GM23338 (cell line): Measurements from ENCODE around the gene C13orf46. TPM values are rescaled to one million over a fixed set of nuclear protein-coding genes. Genes with fewer than 3 reads are reported as not detected.

Experiments used
- ATAC-seq: fragments of 200-7000 bp; cut with Tn5 transposase; 3 replicates; pipeline ENCODE4 v1.9.1; 2020
- DNase-seq: peaks from one replicate; pipeline ENCODE4 v3.0.0-alpha.2; 2015; ENCODE audit warnings: low spot score
- H2AFZ ChIP-seq: fragments of 200-600 bp; sonication (generic); 2 replicates; pipeline ENCODE4 v1.8.0; 2016; ENCODE audit warnings: antibody characterized with exemption, mild to moderate bottlenecking, moderate library complexity
- H3F3A ChIP-seq: fragments of 200-600 bp; sonication (generic); replicated peaks from 2 replicates; pipeline ENCODE4 v1.8.0; 2017; ENCODE audit warnings: antibody characterized with exemption, mixed run types, low read depth
- H3K27ac ChIP-seq: fragments of 200-600 bp; sonication (generic); 2 replicates; pipeline ENCODE4 v1.6.1; 2016; ENCODE audit warnings: low read depth
- H3K27me3 ChIP-seq: fragments of 200-600 bp; sonication (generic); 2 replicates; pipeline ENCODE4 v1.8.0; 2016; ENCODE audit warnings: mild to moderate bottlenecking, mixed run types, moderate library complexity; ENCODE audit not compliant: insufficient read depth
- H3K36me3 ChIP-seq: fragments of 200-600 bp; sonication (generic); 2 replicates; pipeline ENCODE4 v1.8.0; 2016; ENCODE audit warnings: mild to moderate bottlenecking; ENCODE audit not compliant: insufficient read depth
- H3K4me1 ChIP-seq: fragments of 200-600 bp; sonication (generic); 2 replicates; pipeline ENCODE4 v1.8.0; 2016; ENCODE audit warnings: mild to moderate bottlenecking, moderate library complexity; ENCODE audit not compliant: insufficient read depth
- H3K4me2 ChIP-seq: fragments of 200-600 bp; sonication (generic); 2 replicates; pipeline ENCODE4 v1.7.1; 2017; ENCODE audit warnings: mixed run types
- H3K4me3 ChIP-seq: fragments of 200-600 bp; sonication (generic); 2 replicates; pipeline ENCODE4 v1.6.1; 2016; ENCODE audit warnings: mixed run types
- H3K79me2 ChIP-seq: fragments of 200-600 bp; sonication (generic); replicated peaks from 2 replicates; pipeline ENCODE4 v1.8.0; 2017; ENCODE audit warnings: mild to moderate bottlenecking; ENCODE audit not compliant: insufficient read depth
- H3K9me2 ChIP-seq: fragments of 200-600 bp; sonication (generic); 2 replicates; pipeline ENCODE4 v1.8.0; 2017; ENCODE audit not compliant: insufficient read depth
- H4K20me1 ChIP-seq: fragments of 200-600 bp; sonication (generic); replicated peaks from 2 replicates; pipeline ENCODE4 v1.8.0; 2017; ENCODE audit warnings: mild to moderate bottlenecking; ENCODE audit not compliant: insufficient read depth
- H3K27ac Mint-ChIP-seq: 2 replicates; pipeline ENCODE4 v1.8.0; 2020; ENCODE audit warnings: inconsistent platforms, mild to moderate bottlenecking, moderate library complexity, mixed read lengths
- H3K27me3 Mint-ChIP-seq: 3 replicates; pipeline ENCODE4 v1.8.0; 2022; ENCODE audit warnings: low read depth, mild to moderate bottlenecking, moderate library complexity, mixed read lengths, inconsistent platforms; ENCODE audit not compliant: insufficient read depth, poor library complexity
- H3K36me3 Mint-ChIP-seq: 3 replicates; pipeline ENCODE4 v1.8.0; 2021; ENCODE audit warnings: low read depth, mild to moderate bottlenecking, inconsistent platforms, moderate library complexity, mixed read lengths
- H3K4me1 Mint-ChIP-seq: 3 replicates; pipeline ENCODE4 v1.8.0; 2020; ENCODE audit warnings: mild to moderate bottlenecking, inconsistent platforms, mixed read lengths
- H3K4me3 Mint-ChIP-seq: 3 replicates; pipeline ENCODE4 v1.8.0; 2021; ENCODE audit warnings: moderate library complexity, mild to moderate bottlenecking, inconsistent platforms, mixed read lengths
- H3K9me3 Mint-ChIP-seq: 3 replicates; pipeline ENCODE4 v1.8.0; 2020; ENCODE audit warnings: moderate library complexity, mild to moderate bottlenecking, inconsistent platforms, mixed read lengths
- POLR2AphosphoS5 ChIP-seq: IDR thresholded peaks from 2 replicates; pipeline ENCODE4 v1.6.1; 2016; ENCODE audit warnings: antibody characterized with exemption, low read depth
- STAT1 ChIP-seq: IDR thresholded peaks from one replicate; pipeline ENCODE4 v1.6.1; 2016; ENCODE audit warnings: antibody characterized with exemption; ENCODE audit not compliant: unreplicated experiment
- polyA plus RNA-seq: library from polyadenylated mRNA; unstranded; fragments of >200 nt; fragmentation: Nextera tagmentation; extraction: Ambion mirVana; gene quantifications from 2 replicates; pipeline ENCODE4 v1.2.1, GENCODE V29; 2016
- total RNA-seq: library from RNA; depleted of rRNA; stranded (reverse); fragments of >200 nt; shearing (Covaris generic); gene quantifications from 2 replicates; pipeline ENCODE4 v1.2.3, GENCODE V29; 2014
- TF ChIP-seq, protein P1 (sequence below): fragments of 250-450 bp; sonication (Bioruptor Pico); IDR thresholded peaks from 2 replicates; pipeline ENCODE4 v1.5.0; 2020; ENCODE audit warnings: mild to moderate bottlenecking, moderate library complexity
- TF ChIP-seq, protein P2 (sequence below): IDR thresholded peaks from one replicate; pipeline ENCODE4 v1.6.1; 2018; ENCODE audit warnings: antibody characterized with exemption; ENCODE audit not compliant: unreplicated experiment

The C13orf46 gene
- total and polyA plus RNA-seq, 2 experiments from 2014 or later: 0.44 to 1.5 TPM

DNA sequence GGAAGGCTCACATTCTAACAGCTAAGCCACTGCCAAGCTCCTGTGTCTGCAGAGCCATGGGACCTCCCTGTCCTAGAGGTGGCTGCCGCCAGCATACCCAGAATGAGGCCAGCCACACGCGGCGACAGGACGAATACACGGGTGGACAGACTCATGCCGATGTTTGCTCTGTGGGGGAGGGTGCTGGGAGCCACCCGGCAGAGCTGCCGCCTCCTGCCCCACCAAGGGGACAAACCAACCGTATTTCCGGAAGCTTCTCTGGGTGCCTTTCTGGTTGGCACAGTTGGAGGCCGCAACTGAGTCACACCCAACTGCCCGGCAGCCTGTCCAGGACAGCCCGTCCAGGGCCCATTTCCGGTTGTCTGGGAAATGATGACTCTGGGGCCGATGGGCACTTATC is 20.3 kb downstream of the C13orf46 start (continued):
- TF ChIP-seq, protein P1, sequence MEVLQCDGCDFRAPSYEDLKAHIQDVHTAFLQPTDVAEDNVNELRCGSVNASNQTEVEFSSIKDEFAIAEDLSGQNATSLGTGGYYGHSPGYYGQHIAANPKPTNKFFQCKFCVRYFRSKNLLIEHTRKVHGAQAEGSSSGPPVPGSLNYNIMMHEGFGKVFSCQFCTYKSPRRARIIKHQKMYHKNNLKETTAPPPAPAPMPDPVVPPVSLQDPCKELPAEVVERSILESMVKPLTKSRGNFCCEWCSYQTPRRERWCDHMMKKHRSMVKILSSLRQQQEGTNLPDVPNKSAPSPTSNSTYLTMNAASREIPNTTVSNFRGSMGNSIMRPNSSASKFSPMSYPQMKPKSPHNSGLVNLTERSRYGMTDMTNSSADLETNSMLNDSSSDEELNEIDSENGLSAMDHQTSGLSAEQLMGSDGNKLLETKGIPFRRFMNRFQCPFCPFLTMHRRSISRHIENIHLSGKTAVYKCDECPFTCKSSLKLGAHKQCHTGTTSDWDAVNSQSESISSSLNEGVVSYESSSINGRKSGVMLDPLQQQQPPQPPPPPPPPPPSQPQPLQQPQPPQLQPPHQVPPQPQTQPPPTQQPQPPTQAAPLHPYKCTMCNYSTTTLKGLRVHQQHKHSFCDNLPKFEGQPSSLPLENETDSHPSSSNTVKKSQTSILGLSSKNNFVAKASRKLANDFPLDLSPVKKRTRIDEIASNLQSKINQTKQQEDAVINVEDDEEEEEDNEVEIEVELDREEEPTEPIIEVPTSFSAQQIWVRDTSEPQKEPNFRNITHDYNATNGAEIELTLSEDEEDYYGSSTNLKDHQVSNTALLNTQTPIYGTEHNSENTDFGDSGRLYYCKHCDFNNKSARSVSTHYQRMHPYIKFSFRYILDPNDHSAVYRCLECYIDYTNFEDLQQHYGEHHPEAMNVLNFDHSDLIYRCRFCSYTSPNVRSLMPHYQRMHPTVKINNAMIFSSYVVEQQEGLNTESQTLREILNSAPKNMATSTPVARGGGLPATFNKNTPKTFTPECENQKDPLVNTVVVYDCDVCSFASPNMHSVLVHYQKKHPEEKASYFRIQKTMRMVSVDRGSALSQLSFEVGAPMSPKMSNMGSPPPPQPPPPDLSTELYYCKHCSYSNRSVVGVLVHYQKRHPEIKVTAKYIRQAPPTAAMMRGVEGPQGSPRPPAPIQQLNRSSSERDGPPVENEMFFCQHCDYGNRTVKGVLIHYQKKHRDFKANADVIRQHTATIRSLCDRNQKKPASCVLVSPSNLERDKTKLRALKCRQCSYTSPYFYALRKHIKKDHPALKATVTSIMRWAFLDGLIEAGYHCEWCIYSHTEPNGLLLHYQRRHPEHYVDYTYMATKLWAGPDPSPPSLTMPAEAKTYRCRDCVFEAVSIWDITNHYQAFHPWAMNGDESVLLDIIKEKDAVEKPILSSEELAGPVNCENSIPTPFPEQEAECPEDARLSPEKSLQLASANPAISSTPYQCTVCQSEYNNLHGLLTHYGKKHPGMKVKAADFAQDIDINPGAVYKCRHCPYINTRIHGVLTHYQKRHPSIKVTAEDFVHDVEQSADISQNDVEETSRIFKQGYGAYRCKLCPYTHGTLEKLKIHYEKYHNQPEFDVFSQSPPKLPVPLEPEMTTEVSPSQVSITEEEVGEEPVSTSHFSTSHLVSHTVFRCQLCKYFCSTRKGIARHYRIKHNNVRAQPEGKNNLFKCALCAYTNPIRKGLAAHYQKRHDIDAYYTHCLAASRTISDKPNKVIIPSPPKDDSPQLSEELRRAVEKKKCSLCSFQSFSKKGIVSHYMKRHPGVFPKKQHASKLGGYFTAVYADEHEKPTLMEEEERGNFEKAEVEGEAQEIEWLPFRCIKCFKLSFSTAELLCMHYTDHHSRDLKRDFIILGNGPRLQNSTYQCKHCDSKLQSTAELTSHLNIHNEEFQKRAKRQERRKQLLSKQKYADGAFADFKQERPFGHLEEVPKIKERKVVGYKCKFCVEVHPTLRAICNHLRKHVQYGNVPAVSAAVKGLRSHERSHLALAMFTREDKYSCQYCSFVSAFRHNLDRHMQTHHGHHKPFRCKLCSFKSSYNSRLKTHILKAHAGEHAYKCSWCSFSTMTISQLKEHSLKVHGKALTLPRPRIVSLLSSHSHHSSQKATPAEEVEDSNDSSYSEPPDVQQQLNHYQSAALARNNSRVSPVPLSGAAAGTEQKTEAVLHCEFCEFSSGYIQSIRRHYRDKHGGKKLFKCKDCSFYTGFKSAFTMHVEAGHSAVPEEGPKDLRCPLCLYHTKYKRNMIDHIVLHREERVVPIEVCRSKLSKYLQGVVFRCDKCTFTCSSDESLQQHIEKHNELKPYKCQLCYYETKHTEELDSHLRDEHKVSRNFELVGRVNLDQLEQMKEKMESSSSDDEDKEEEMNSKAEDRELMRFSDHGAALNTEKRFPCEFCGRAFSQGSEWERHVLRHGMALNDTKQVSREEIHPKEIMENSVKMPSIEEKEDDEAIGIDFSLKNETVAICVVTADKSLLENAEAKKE (CRISPR knock-in tag): no peak
- no peak for TF ChIP-seq STAT1
- TF ChIP-seq, protein P2, sequence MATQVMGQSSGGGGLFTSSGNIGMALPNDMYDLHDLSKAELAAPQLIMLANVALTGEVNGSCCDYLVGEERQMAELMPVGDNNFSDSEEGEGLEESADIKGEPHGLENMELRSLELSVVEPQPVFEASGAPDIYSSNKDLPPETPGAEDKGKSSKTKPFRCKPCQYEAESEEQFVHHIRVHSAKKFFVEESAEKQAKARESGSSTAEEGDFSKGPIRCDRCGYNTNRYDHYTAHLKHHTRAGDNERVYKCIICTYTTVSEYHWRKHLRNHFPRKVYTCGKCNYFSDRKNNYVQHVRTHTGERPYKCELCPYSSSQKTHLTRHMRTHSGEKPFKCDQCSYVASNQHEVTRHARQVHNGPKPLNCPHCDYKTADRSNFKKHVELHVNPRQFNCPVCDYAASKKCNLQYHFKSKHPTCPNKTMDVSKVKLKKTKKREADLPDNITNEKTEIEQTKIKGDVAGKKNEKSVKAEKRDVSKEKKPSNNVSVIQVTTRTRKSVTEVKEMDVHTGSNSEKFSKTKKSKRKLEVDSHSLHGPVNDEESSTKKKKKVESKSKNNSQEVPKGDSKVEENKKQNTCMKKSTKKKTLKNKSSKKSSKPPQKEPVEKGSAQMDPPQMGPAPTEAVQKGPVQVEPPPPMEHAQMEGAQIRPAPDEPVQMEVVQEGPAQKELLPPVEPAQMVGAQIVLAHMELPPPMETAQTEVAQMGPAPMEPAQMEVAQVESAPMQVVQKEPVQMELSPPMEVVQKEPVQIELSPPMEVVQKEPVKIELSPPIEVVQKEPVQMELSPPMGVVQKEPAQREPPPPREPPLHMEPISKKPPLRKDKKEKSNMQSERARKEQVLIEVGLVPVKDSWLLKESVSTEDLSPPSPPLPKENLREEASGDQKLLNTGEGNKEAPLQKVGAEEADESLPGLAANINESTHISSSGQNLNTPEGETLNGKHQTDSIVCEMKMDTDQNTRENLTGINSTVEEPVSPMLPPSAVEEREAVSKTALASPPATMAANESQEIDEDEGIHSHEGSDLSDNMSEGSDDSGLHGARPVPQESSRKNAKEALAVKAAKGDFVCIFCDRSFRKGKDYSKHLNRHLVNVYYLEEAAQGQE: no peak

DNA sequence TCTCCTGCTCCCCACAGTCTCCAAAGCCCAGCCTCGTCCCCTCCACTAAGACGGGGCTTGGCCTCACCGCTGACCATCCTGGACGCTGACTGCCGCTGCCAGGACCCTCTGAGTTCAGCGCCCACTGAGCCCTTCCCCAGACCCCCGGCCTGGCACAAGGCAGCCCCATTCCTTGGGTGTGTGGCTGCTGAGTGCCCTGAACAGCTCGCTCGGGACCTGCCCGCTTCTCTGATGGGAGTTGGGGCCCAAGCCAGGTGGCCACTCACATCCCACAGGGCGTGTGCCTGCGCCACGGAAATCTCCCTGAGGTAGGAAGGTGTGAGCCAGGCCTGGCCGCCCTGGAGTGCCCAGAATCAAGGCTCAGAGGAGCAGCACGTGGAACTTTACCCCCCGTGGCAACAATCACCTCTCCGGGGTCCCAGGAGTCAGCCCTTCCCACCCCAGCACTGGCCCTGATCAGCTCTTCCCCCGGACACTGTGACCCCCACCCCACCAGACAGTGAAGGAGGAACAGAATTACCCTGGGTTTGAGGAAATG is 20.8 kb downstream of the C13orf46 start:
- no peak overlapping the region for H2AFZ ChIP-seq
- DNase-seq: no peak
- no peak overlapping the region for H3K4me3 ChIP-seq
- no peak overlapping the region for H3K4me2 ChIP-seq
- Mint-ChIP-seq H3K36me3 (peaks cover 25% of the 10 kb centered on the region), H3K9me3 (peaks cover 38% of the 10 kb centered on the region), H3K27me3 (peaks cover 19% of the 10 kb centered on the region), H3K4me1 (no peaks in the 10 kb centered on the region; the same call in 2 of the 3 replicates), H3K4me3 (no peak overlapping the region), H3K27ac (no peak overlapping the region)
- H4K20me1 ChIP-seq: no peaks in the 10 kb centered on the region
- no peaks in the 10 kb centered on the region for H3K27me3 ChIP-seq
- no peak for ATAC-seq
- no peaks in the 10 kb centered on the region for H3K4me1 ChIP-seq
- H3F3A ChIP-seq: no peaks in the 10 kb centered on the region
- no peak for TF ChIP-seq POLR2AphosphoS5
- no peaks in the 10 kb centered on the region for H3K79me2 ChIP-seq
- H3K36me3 ChIP-seq: no peaks in the 10 kb centered on the region
- no peaks in the 10 kb centered on the region for H3K9me2 ChIP-seq
- H3K27ac ChIP-seq: no peak overlapping the region
